HEK293 (cell line): ENCODE measurements around the gene ZNF17.

Experiments
- CTCF ChIA-PET: fragments of 350-600 bp; formaldehyde crosslinking; extraction: SDS; loops from one replicate; lab custom pipeline; 2021; ENCODE audit warnings: antibody characterized with exemption; lab: Yijun Ruan, JAX
- POLR2A ChIA-PET: fragments of 300-600 bp; formaldehyde crosslinking; extraction: SDS; loops from one replicate; lab custom pipeline; 2020; ENCODE audit warnings: antibody characterized with exemption, inconsistent platforms; lab: Yijun Ruan, JAX
- H3K27ac ChIP-seq: fragments of 200-500 bp; sonication (Bioruptor generic); 2 replicates; pipeline ENCODE4 v1.5.1; 2014; ENCODE audit warnings: low read depth, low read length, control low read depth, inconsistent platforms; ENCODE audit errors: extremely low read depth
- H3K36me3 ChIP-seq, 2 experiments: fragments of 200-500 bp in 1 of 2; sonication (Bioruptor generic) in 1 of 2; 1 replicate in 1 of 2; 2 replicates in 1 of 2; pipeline ENCODE4 v1.5.1; 2014 to 2017; ENCODE audit warnings: inconsistent platforms in 2 of 2, low read length in 2 of 2; ENCODE audit not compliant: control insufficient read depth in 2 of 2, insufficient read depth in 1 of 2
- H3K4me1 ChIP-seq: fragments of 200-500 bp; sonication (Bioruptor generic); 2 replicates; pipeline ENCODE4 v1.5.1; 2014; ENCODE audit warnings: mild to moderate bottlenecking, low read length, inconsistent platforms; ENCODE audit not compliant: control insufficient read depth, insufficient read depth
- H3K4me3 ChIP-seq: 2 replicates; pipeline ENCODE4 v1.5.1; 2011; ENCODE audit warnings: low read depth, mild to moderate bottlenecking, control low read depth, low read length, moderate library complexity
- H3K9me3 ChIP-seq: fragments of 200-500 bp; sonication (Bioruptor generic); 2 replicates; pipeline ENCODE4 v1.5.1; 2014; ENCODE audit warnings: low read depth, low read length, inconsistent platforms; ENCODE audit not compliant: control insufficient read depth, insufficient read depth
- GLI2 ChIP-seq: fragments of 450-650 bp; formaldehyde crosslinking; IDR thresholded peaks from 2 replicates; pipeline ENCODE4; 2017; ENCODE audit warnings: missing biosample characterization, missing genetic modification characterization, low read depth, borderline replicate concordance
- KLF1 ChIP-seq: fragments of 450-650 bp; formaldehyde crosslinking; IDR thresholded peaks from 2 replicates; pipeline ENCODE4 v1.5.1; 2016; ENCODE audit warnings: missing biosample characterization, missing genetic modification characterization
- ZBTB48 ChIP-seq: fragments of 450-650 bp; formaldehyde crosslinking; IDR thresholded peaks from 2 replicates; pipeline ENCODE4 v1.5.1; 2016; ENCODE audit warnings: missing biosample characterization, missing genetic modification characterization
- ZNF114 ChIP-seq: fragments of 450-650 bp; formaldehyde crosslinking; IDR thresholded peaks from 2 replicates; pipeline ENCODE4 v1.5.0; 2017; ENCODE audit warnings: missing biosample characterization, missing genetic modification characterization
- ZNF19 ChIP-seq: fragments of 450-650 bp; formaldehyde crosslinking; IDR thresholded peaks from 2 replicates; pipeline ENCODE4; 2016; ENCODE audit warnings: missing biosample characterization, missing genetic modification characterization, low read depth
- ZNF555 ChIP-seq: fragments of 450-650 bp; formaldehyde crosslinking; conservative IDR thresholded peaks from 2 replicates; pipeline ENCODE4 v1.5.1; 2017; ENCODE audit warnings: missing biosample characterization, mild to moderate bottlenecking, missing genetic modification characterization, inconsistent platforms
- ZNF561 ChIP-seq: fragments of 450-650 bp; IDR thresholded peaks from 2 replicates; pipeline ENCODE4 v1.5.1; 2018; ENCODE audit warnings: missing biosample characterization, missing genetic modification characterization, borderline replicate concordance
- TF ChIP-seq, protein P1 (sequence below): fragments of 450-650 bp; formaldehyde crosslinking; IDR thresholded peaks from 2 replicates; pipeline ENCODE4 v1.5.1; 2016; ENCODE audit warnings: missing biosample characterization, missing genetic modification characterization
- TF ChIP-seq, protein P2 (sequence below): fragments of 450-650 bp; formaldehyde crosslinking; IDR thresholded peaks from 2 replicates; pipeline ENCODE4 v1.5.1; 2016; ENCODE audit warnings: missing biosample characterization, missing genetic modification characterization
- TF ChIP-seq, protein P3 (sequence below): fragments of 450-650 bp; formaldehyde crosslinking; IDR thresholded peaks from 2 replicates; pipeline ENCODE4 v1.5.1; 2016; ENCODE audit warnings: missing biosample characterization, missing genetic modification characterization
- TF ChIP-seq, protein P4 (sequence below): fragments of 450-650 bp; formaldehyde crosslinking; IDR thresholded peaks from 2 replicates; pipeline ENCODE4 v1.5.1; 2016; ENCODE audit warnings: missing biosample characterization, missing genetic modification characterization, low read depth
- TF ChIP-seq, protein P5 (sequence below): sonication (generic); formaldehyde crosslinking; IDR thresholded peaks from 2 replicates; pipeline ENCODE4 v1.8.1; 2022; ENCODE audit warnings: mild to moderate bottlenecking, moderate library complexity, missing genetic modification reagents

The ZNF17 gene

DNA sequence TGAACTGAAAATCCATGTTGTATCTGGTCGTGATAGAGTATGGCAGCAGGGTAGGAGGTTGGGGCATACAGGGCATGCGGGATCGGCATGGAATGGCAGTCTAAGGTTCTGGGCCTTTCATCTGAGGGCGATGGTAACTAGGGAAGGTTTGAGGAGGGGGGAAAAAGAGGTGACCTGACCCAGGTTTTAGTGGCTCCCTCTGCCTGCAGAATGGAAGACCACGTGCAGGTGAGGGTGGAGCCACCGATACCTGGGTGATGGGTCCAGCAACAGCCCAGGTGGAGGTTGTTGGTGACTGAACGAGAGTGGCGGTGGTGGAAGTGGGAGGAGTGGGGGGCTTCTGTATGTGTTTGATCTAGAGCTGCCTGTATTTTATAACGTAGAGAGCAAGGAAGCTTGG, 28.0 kb downstream of the ZNF17 start (continued):
- TF ChIP-seq, protein P1, sequence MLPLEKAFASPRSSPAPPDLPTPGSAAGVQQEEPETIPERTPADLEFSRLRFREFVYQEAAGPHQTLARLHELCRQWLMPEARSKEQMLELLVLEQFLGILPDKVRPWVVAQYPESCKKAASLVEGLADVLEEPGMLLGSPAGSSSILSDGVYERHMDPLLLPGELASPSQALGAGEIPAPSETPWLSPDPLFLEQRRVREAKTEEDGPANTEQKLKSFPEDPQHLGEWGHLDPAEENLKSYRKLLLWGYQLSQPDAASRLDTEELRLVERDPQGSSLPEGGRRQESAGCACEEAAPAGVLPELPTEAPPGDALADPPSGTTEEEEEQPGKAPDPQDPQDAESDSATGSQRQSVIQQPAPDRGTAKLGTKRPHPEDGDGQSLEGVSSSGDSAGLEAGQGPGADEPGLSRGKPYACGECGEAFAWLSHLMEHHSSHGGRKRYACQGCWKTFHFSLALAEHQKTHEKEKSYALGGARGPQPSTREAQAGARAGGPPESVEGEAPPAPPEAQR (tag by site-specific recombination) = no peak
- TF ChIP-seq, protein P2, sequence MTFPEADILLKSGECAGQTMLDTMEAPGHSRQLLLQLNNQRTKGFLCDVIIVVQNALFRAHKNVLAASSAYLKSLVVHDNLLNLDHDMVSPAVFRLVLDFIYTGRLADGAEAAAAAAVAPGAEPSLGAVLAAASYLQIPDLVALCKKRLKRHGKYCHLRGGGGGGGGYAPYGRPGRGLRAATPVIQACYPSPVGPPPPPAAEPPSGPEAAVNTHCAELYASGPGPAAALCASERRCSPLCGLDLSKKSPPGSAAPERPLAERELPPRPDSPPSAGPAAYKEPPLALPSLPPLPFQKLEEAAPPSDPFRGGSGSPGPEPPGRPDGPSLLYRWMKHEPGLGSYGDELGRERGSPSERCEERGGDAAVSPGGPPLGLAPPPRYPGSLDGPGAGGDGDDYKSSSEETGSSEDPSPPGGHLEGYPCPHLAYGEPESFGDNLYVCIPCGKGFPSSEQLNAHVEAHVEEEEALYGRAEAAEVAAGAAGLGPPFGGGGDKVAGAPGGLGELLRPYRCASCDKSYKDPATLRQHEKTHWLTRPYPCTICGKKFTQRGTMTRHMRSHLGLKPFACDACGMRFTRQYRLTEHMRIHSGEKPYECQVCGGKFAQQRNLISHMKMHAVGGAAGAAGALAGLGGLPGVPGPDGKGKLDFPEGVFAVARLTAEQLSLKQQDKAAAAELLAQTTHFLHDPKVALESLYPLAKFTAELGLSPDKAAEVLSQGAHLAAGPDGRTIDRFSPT (tag by site-specific recombination) = no peak
- TF ChIP-seq, protein P3, sequence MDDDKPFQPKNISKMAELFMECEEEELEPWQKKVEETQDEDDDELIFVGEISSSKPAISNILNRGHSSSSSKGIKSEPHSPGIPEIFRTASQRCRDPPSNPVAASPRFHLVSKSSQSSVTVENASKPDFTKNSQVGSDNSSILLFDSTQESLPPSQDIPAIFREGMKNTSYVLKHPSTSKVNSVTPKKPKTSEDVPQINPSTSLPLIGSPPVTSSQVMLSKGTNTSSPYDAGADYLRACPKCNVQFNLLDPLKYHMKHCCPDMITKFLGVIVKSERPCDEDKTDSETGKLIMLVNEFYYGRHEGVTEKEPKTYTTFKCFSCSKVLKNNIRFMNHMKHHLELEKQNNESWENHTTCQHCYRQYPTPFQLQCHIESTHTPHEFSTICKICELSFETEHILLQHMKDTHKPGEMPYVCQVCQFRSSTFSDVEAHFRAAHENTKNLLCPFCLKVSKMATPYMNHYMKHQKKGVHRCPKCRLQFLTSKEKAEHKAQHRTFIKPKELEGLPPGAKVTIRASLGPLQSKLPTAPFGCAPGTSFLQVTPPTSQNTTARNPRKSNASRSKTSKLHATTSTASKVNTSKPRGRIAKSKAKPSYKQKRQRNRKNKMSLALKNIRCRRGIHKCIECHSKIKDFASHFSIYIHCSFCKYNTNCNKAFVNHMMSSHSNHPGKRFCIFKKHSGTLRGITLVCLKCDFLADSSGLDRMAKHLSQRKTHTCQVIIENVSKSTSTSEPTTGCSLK (tag by site-specific recombination) = no peak
- no peak for TF ChIP-seq ZNF19
- TF ChIP-seq ZNF555 (tag by site-specific recombination) = no peak
- TF ChIP-seq, all 188 proteins: peak for 0

DNA sequence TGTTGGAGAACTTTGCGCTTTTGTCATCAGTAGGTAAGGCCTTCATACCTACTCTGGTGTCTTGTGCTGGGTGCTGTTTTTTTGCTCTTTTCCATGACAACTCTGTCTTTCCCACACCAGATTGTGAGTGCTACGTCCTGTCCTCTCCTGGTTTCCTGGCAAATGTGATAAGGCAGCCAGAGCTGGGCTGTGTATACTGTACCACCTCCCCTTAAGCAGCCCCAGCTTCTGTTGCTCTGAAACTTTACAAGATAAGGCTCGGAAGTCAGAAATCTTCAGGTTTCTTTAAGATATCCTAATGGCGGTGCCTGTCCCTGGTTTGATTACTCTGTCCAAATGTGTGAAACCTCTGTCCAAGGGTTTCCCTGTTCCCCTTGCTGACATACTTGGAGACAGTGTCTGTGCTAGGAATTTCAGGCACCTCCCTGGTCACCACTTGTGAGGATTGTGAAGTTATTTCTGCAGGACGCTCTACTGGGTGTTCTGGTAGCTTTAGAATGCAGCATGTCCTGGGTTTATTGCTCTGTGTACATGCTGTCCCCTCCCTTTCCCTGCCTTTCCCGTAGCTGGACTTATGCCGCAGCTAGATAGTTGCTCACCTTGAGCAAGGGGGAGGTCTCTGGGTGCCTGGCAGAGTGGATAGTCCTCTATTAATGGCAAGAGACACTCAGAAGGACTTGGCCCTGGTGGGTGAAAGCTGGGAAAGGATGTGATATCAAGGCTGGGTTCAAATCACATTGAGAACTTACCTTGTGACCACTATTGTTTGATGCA, 31.2 kb downstream of the ZNF17 start:
- H3K36me3 ChIP-seq = peaks cover 30 to 68% of the 10 kb centered on the region in 2 experiments
- no peak for TF ChIP-seq KLF1
- TF ChIP-seq, protein P4, sequence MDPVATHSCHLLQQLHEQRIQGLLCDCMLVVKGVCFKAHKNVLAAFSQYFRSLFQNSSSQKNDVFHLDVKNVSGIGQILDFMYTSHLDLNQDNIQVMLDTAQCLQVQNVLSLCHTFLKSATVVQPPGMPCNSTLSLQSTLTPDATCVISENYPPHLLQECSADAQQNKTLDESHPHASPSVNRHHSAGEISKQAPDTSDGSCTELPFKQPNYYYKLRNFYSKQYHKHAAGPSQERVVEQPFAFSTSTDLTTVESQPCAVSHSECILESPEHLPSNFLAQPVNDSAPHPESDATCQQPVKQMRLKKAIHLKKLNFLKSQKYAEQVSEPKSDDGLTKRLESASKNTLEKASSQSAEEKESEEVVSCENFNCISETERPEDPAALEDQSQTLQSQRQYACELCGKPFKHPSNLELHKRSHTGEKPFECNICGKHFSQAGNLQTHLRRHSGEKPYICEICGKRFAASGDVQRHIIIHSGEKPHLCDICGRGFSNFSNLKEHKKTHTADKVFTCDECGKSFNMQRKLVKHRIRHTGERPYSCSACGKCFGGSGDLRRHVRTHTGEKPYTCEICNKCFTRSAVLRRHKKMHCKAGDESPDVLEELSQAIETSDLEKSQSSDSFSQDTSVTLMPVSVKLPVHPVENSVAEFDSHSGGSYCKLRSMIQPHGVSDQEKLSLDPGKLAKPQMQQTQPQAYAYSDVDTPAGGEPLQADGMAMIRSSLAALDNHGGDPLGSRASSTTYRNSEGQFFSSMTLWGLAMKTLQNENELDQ (tag by site-specific recombination) = no peak
- TF ChIP-seq ZNF114 (tag by site-specific recombination) = no peak
- TF ChIP-seq GLI2 = no peak
- TF ChIP-seq ZBTB48 (tag by site-specific recombination) = no peak
- TF ChIP-seq ZNF561 (tag by site-specific recombination) = no peak
- TF ChIP-seq, protein P5, sequence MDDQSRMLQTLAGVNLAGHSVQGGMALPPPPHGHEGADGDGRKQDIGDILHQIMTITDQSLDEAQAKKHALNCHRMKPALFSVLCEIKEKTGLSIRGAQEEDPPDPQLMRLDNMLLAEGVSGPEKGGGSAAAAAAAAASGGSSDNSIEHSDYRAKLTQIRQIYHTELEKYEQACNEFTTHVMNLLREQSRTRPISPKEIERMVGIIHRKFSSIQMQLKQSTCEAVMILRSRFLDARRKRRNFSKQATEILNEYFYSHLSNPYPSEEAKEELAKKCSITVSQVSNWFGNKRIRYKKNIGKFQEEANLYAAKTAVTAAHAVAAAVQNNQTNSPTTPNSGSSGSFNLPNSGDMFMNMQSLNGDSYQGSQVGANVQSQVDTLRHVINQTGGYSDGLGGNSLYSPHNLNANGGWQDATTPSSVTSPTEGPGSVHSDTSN (CRISPR knock-in tag) = no peak
- TF ChIP-seq, all 188 proteins: peak for 0
- Histone ChIP-seq H3K4me1 (no peaks in the 10 kb centered on the region), H3K27ac (no peak overlapping the region), H3K4me3 (no peak overlapping the region), H3K9me3 (peaks cover 2% of the 10 kb centered on the region)
- ChIA-PET POLR2A (no interaction called here), CTCF (no interaction called here)
